AG20443 (cell line): ENCODE results near the gene KCNMA1.

ENCODE experiments used
- DNase-seq: peaks from one replicate; pipeline ENCODE4 v3.0.0; 2012; ENCODE audit warnings: low spot score, mixed read lengths

The KCNMA1 gene

GRCh38 chr10:77073663-77073960 is 564.0 kb downstream of the KCNMA1 start:
- no peak for DNase-seq

- peak; percentile 16 for DNase-seq
Measured at GRCh38 chr10:77072836-77073662, 564.6 kb downstream of the KCNMA1 start.

GRCh38 chr10:77072361-77072835 is 565.2 kb downstream of the KCNMA1 start:
- no peak for DNase-seq

- no peak for DNase-seq
Measured at GRCh38 chr10:77071956-77072355, 565.7 kb downstream of the KCNMA1 start.

- DNase-seq = no peak
Measured at GRCh38 chr10:77071001-77071511, 566.6 kb downstream of the KCNMA1 start.

GRCh38 chr10:77070346-77070745 is 567.3 kb downstream of the KCNMA1 start:
- no peak for DNase-seq

- no peak for DNase-seq
Measured at GRCh38 chr10:77068969-77069368, 568.6 kb downstream of the KCNMA1 start.

- no peak for DNase-seq
Measured at GRCh38 chr10:77068272-77068671, 569.3 kb downstream of the KCNMA1 start.

GRCh38 chr10:77062381-77062780 is 575.2 kb downstream of the KCNMA1 start:
- DNase-seq = no peak

GRCh38 chr10:77060913-77061312 is 576.7 kb downstream of the KCNMA1 start:
- no peak for DNase-seq

- DNase-seq = no peak
Measured at GRCh38 chr10:77056650-77057049, 581.0 kb downstream of the KCNMA1 start.

- no peak for DNase-seq
Measured at GRCh38 chr10:77052593-77052992, 585.0 kb downstream of the KCNMA1 start.

GRCh38 chr10:77051837-77052236 is 585.8 kb downstream of the KCNMA1 start:
- DNase-seq = no peak

GRCh38 chr10:77049896-77050295 is 587.7 kb downstream of the KCNMA1 start:
- DNase-seq = peak; percentile 52

GRCh38 chr10:77049146-77049545 is 588.5 kb downstream of the KCNMA1 start:
- no peak for DNase-seq

- no peak for DNase-seq
Measured at GRCh38 chr10:77045085-77045484, 592.5 kb downstream of the KCNMA1 start.

- no peak for DNase-seq
Measured at GRCh38 chr10:77043420-77043763, 594.2 kb downstream of the KCNMA1 start.

- DNase-seq = no peak
Measured at GRCh38 chr10:77042706-77043419, 594.7 kb downstream of the KCNMA1 start.

GRCh38 chr10:77041636-77042258 is 595.9 kb downstream of the KCNMA1 start:
- no peak for DNase-seq

- DNase-seq = no peak
Measured at GRCh38 chr10:77038407-77038806, 599.2 kb downstream of the KCNMA1 start.

- no peak for DNase-seq
Measured at GRCh38 chr10:77037735-77038403, 599.7 kb downstream of the KCNMA1 start.

- DNase-seq = no peak
Measured at GRCh38 chr10:77036993-77037734, 600.4 kb downstream of the KCNMA1 start.
